H9 (cell line): Measurements from ENCODE around the gene ARHGAP35. TPM values are rescaled to one million over a fixed set of nuclear protein-coding genes. Genes with fewer than 3 reads are reported as not detected.

Experiments used
- DNase-seq: peaks from one replicate; pipeline ENCODE4 v3.0.0-alpha.2; 2017
- H2AFZ ChIP-seq: one replicate; pipeline ENCODE4 v1.6.1; 2013; ENCODE audit warnings: mild to moderate bottlenecking, low read length, control low read depth, moderate library complexity
- H2AK5ac ChIP-seq: 2 replicates; pipeline ENCODE4 v1.6.1; 2013; ENCODE audit warnings: low read length, control low read depth, mixed read lengths; ENCODE audit not compliant: insufficient read length
- H2BK120ac ChIP-seq: one replicate; pipeline ENCODE4 v1.6.1; 2013; ENCODE audit warnings: low read depth, mild to moderate bottlenecking, low read length, control low read depth, inconsistent platforms; ENCODE audit not compliant: poor library complexity, severe bottlenecking
- H2BK12ac ChIP-seq: 2 replicates; pipeline ENCODE4 v1.6.1; 2013; ENCODE audit warnings: low read length, control low read depth, mixed read lengths, low read depth; ENCODE audit not compliant: insufficient read length
- H2BK15ac ChIP-seq: 2 replicates; pipeline ENCODE4 v1.6.1; 2013; ENCODE audit warnings: low read depth, low read length, control low read depth
- H2BK20ac ChIP-seq: one replicate; pipeline ENCODE4 v1.6.1; 2013; ENCODE audit warnings: low read depth, mild to moderate bottlenecking, low read length, control low read depth, inconsistent platforms; ENCODE audit not compliant: poor library complexity, severe bottlenecking
- H2BK5ac ChIP-seq: 2 replicates; pipeline ENCODE4 v1.6.1; 2013; ENCODE audit warnings: low read length, control low read depth, mixed read lengths; ENCODE audit not compliant: insufficient read length
- H3K14ac ChIP-seq: 2 replicates; pipeline ENCODE4 v1.6.1; 2013; ENCODE audit warnings: low read length, control low read depth; ENCODE audit not compliant: insufficient read depth
- H3K18ac ChIP-seq: 2 replicates; pipeline ENCODE4 v1.6.1; 2013; ENCODE audit warnings: low read depth, mild to moderate bottlenecking, mixed read lengths, low read length, control low read depth; ENCODE audit not compliant: insufficient read length
- H3K23ac ChIP-seq: 2 replicates; pipeline ENCODE4 v1.6.1; 2013; ENCODE audit warnings: low read length, control low read depth, mixed read lengths, low read depth; ENCODE audit not compliant: insufficient read length
- H3K23me2 ChIP-seq: 2 replicates; pipeline ENCODE4 v1.6.1; 2013; ENCODE audit warnings: low read depth, mild to moderate bottlenecking, mixed read lengths, low read length, control low read depth; ENCODE audit not compliant: insufficient read length, poor library complexity, severe bottlenecking
- H3K27ac ChIP-seq: 2 replicates; pipeline ENCODE4 v1.5.1; 2013; ENCODE audit warnings: low read length, control low read depth, mixed read lengths, low read depth; ENCODE audit not compliant: insufficient read length
- H3K27me3 ChIP-seq: 2 replicates; pipeline ENCODE4 v1.6.1; 2013; ENCODE audit warnings: low read length, control low read depth, inconsistent platforms; ENCODE audit not compliant: insufficient read depth
- H3K4ac ChIP-seq: 2 replicates; pipeline ENCODE4 v1.6.1; 2013; ENCODE audit warnings: low read depth, mild to moderate bottlenecking, control low read depth, inconsistent platforms, low read length, moderate library complexity
- H3K4me1 ChIP-seq: 2 replicates; pipeline ENCODE4 v1.6.1; 2013; ENCODE audit warnings: low read length, control low read depth, inconsistent platforms; ENCODE audit not compliant: insufficient read depth
- H3K4me2 ChIP-seq: 2 replicates; pipeline ENCODE4 v1.6.1; 2013; ENCODE audit warnings: low read length, control low read depth, mixed read lengths; ENCODE audit not compliant: insufficient read length, insufficient read depth
- H3K56ac ChIP-seq: 2 replicates; pipeline ENCODE4 v1.6.1; 2013; ENCODE audit warnings: low read depth, mild to moderate bottlenecking, mixed read lengths, low read length, control low read depth; ENCODE audit not compliant: insufficient read length
- H3K79me1 ChIP-seq: 2 replicates; pipeline ENCODE4 v1.6.1; 2013; ENCODE audit warnings: low read depth, mild to moderate bottlenecking, moderate library complexity, low read length, control low read depth, inconsistent platforms; ENCODE audit not compliant: insufficient read depth, poor library complexity, severe bottlenecking
- H3K79me2 ChIP-seq: 2 replicates; pipeline ENCODE4 v1.6.1; 2013; ENCODE audit warnings: low read length, control low read depth, inconsistent platforms; ENCODE audit not compliant: insufficient read depth
- H3K9ac ChIP-seq: 2 replicates; pipeline ENCODE4 v1.6.1; 2013; ENCODE audit warnings: low read length, control low read depth, mixed read lengths; ENCODE audit not compliant: insufficient read length; ENCODE audit errors: extremely low read depth
- H3K9me3 ChIP-seq: one replicate; pipeline ENCODE4 v1.6.1; 2013; ENCODE audit warnings: low read depth, low read length, inconsistent platforms; ENCODE audit not compliant: control insufficient read depth
- H3T11ph ChIP-seq: one replicate; pipeline ENCODE4 v1.6.1; 2013; ENCODE audit warnings: mild to moderate bottlenecking, low read length, control low read depth, inconsistent platforms
- H4K20me1 ChIP-seq: one replicate; pipeline ENCODE4 v1.6.1; 2013; ENCODE audit not compliant: control insufficient read depth, insufficient read length, insufficient read depth
- H4K5ac ChIP-seq: 2 replicates; pipeline ENCODE4 v1.6.1; 2013; ENCODE audit warnings: low read depth, mild to moderate bottlenecking, mixed read lengths, low read length, control low read depth; ENCODE audit not compliant: insufficient read length
- H4K8ac ChIP-seq: replicated peaks from 2 replicates; pipeline ENCODE4 v1.6.1; 2013; ENCODE audit warnings: low read length, control low read depth, mixed read lengths, low read depth; ENCODE audit not compliant: insufficient read length
- H4K91ac ChIP-seq: 2 replicates; pipeline ENCODE4 v1.6.1; 2013; ENCODE audit warnings: low read depth, mild to moderate bottlenecking, moderate library complexity, mixed read lengths, low read length, control low read depth; ENCODE audit not compliant: insufficient read length
- H3K27ac Mint-ChIP-seq, 3 experiments: 2 replicates in 2 of 3; 3 replicates in 1 of 3; pipeline ENCODE4 v1.8.0; 2020 to 2021; ENCODE audit warnings: mixed read lengths in 3 of 3, mild to moderate bottlenecking in 1 of 3, moderate library complexity in 1 of 3
- H3K27me3 Mint-ChIP-seq: 2 replicates; pipeline ENCODE4 v1.8.0; 2021; ENCODE audit warnings: low read depth, mild to moderate bottlenecking, moderate library complexity, mixed read lengths
- H3K36me3 Mint-ChIP-seq, 3 experiments: 2 replicates in 2 of 3; 3 replicates in 1 of 3; pipeline ENCODE4 v1.8.0; 2020 to 2021; ENCODE audit warnings: low read depth in 3 of 3, mixed read lengths in 3 of 3; ENCODE audit not compliant: insufficient read depth in 1 of 3
- H3K4me1 Mint-ChIP-seq, 2 experiments: 2 replicates each; pipeline ENCODE4 v1.8.0; 2020; ENCODE audit warnings: mixed read lengths in 2 of 2
- H3K4me3 Mint-ChIP-seq, 2 experiments: 2 replicates in 1 of 2; 3 replicates in 1 of 2; pipeline ENCODE4 v1.8.0; 2020 to 2021; ENCODE audit warnings: mild to moderate bottlenecking in 2 of 2, mixed read lengths in 2 of 2, moderate library complexity in 1 of 2
- H3K9me3 Mint-ChIP-seq, 2 experiments: 2 replicates in 1 of 2; 3 replicates in 1 of 2; pipeline ENCODE4 v1.8.0; 2020; ENCODE audit warnings: mild to moderate bottlenecking in 2 of 2, mixed read lengths in 2 of 2, moderate library complexity in 1 of 2
- WGBS: extraction: QIAGEN DNeasy Blood & Tissue Kit; methylation state at CpG from one replicate; pipeline ENCODE4 v1.1.7; 2013; ENCODE audit warnings: missing lambda C conversion rate, low lambda C conversion rate, mixed read lengths; ENCODE audit not compliant: insufficient read length; ENCODE audit errors: extremely low coverage; 5-methylcytosine and 5-hydroxymethylcytosine counted together
- total RNA-seq: library from RNA; stranded (reverse); gene quantifications from 2 replicates; pipeline ENCODE4 v1.2.1, GENCODE V29; 2021
- TF ChIP-seq, protein P1 (sequence below): fragments of 200-600 bp; sonication (generic); conservative IDR thresholded peaks from 3 replicates; pipeline ENCODE4 v1.8.0; 2021; ENCODE audit warnings: antibody characterized with exemption, mild to moderate bottlenecking

ARHGAP35 gene
- total RNA-seq, 1 experiment from 2014 or later = 49.8 TPM

DNA sequence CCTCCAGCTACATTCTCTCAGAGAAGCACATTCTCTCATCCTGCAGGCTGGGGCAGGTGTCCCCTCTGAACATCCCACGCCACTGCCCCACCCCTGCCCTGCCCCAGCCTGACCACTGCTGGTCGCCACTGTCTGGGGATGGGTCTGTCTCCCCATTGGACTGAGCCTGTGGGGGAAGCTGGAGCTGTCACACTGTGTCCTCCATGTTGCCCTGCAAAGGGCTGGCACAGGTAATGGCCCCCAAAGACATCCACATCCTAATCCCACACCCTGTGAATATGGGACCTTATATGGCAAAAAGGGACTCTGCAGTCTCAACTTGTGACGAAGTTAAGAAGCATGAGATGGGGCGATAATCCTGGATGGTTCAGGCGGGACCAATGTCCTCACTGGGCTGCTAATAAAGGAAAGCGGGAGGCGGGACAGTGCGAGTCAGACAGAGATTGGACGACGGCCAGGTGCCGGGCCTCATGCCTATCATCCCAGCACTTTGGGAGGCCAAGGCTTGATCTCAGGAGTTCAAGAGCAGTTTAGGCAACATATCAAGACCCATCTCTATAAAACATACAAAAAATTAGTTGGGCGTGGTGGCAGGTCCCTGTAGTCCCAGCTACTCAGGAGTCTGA is 19.2 kb upstream of the ARHGAP35 start:
- Histone ChIP-seq H2BK20ac (no peak overlapping the region), H3K18ac (no peak overlapping the region), H3K23me2 (no peaks in the 10 kb centered on the region), H3T11ph (no peak overlapping the region), H3K4ac (no peak overlapping the region), H4K20me1 (no peaks in the 10 kb centered on the region), H2AK5ac (no peak overlapping the region), H3K9ac (no peak overlapping the region), H4K8ac (no peak overlapping the region), H3K27me3 (no peaks in the 10 kb centered on the region), H2AFZ (no peak overlapping the region), H3K14ac (no peak overlapping the region), H2BK15ac (no peak overlapping the region), H3K27ac (no peak overlapping the region), H3K79me2 (no peaks in the 10 kb centered on the region), H2BK120ac (no peak overlapping the region), H4K91ac (no peak overlapping the region), H3K9me3 (no peaks in the 10 kb centered on the region), H3K56ac (no peak overlapping the region), H2BK5ac (no peak overlapping the region), H3K4me1 (no peaks in the 10 kb centered on the region), H4K5ac (no peak overlapping the region), H3K4me2 (no peak overlapping the region), H3K23ac (no peak overlapping the region), H2BK12ac (no peak overlapping the region), H3K79me1 (no peaks in the 10 kb centered on the region)
- Mint-ChIP-seq H3K27me3 (no peaks in the 10 kb centered on the region), H3K4me3 (no peak overlapping the region; a peak in 1 of 5 replicates), H3K36me3 (peaks cover 21 to 60% (median 51%) of the 10 kb centered on the region in 3 experiments; a peak in 6 of 7 replicates), H3K27ac (peak overlapping the region in 2 of 3 experiments; percentile 50 to 93; a peak in 4 of 7 replicates), H3K9me3 (no peaks in the 10 kb centered on the region; a peak in 1 of 5 replicates), H3K4me1 (no peaks in the 10 kb centered on the region)
- TF ChIP-seq, protein P1, sequence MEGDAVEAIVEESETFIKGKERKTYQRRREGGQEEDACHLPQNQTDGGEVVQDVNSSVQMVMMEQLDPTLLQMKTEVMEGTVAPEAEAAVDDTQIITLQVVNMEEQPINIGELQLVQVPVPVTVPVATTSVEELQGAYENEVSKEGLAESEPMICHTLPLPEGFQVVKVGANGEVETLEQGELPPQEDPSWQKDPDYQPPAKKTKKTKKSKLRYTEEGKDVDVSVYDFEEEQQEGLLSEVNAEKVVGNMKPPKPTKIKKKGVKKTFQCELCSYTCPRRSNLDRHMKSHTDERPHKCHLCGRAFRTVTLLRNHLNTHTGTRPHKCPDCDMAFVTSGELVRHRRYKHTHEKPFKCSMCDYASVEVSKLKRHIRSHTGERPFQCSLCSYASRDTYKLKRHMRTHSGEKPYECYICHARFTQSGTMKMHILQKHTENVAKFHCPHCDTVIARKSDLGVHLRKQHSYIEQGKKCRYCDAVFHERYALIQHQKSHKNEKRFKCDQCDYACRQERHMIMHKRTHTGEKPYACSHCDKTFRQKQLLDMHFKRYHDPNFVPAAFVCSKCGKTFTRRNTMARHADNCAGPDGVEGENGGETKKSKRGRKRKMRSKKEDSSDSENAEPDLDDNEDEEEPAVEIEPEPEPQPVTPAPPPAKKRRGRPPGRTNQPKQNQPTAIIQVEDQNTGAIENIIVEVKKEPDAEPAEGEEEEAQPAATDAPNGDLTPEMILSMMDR = no peak
- DNase-seq = no peak
- no CpG with 5 or more reads among the region's 12 CpGs for WGBS
